Skeletal muscle tissue (tissue), 4 donors: Measurements from ENCODE around the gene KCNH1. TPM values are rescaled to one million over a fixed set of nuclear protein-coding genes. Genes with fewer than 3 reads are reported as not detected.

Experiments
- H3K27ac ChIP-seq: one replicate; pipeline ENCODE4 v1.7.0; 2013; ENCODE audit warnings: mild to moderate bottlenecking, low read depth, low read length, inconsistent platforms
- H3K27me3 ChIP-seq, 3 donors: one replicate each; pipeline ENCODE4 v1.7.0; 2013; ENCODE audit warnings: low read length in 3 of 3; ENCODE audit not compliant: control insufficient read depth in 3 of 3, insufficient read depth in 3 of 3
- H3K36me3 ChIP-seq, 3 donors: one replicate each; pipeline ENCODE4 v1.7.0; 2013; ENCODE audit warnings: low read length in 3 of 3; ENCODE audit not compliant: control insufficient read depth in 3 of 3, insufficient read depth in 3 of 3
- H3K4me1 ChIP-seq, 3 donors: one replicate each; pipeline ENCODE4 v1.7.0; 2013; ENCODE audit warnings: low read length in 3 of 3, mild to moderate bottlenecking in 3 of 3; ENCODE audit not compliant: control insufficient read depth in 3 of 3, insufficient read depth in 3 of 3
- H3K4me3 ChIP-seq, 3 donors: one replicate each; pipeline ENCODE4 v1.7.0; 2013; ENCODE audit warnings: low read length in 3 of 3
- H3K9ac ChIP-seq, 3 donors: one replicate each; pipeline ENCODE4 v1.7.0; 2013; ENCODE audit warnings: low read length in 3 of 3, mild to moderate bottlenecking in 3 of 3, moderate library complexity in 2 of 3, low read depth in 1 of 3
- H3K9me3 ChIP-seq, 3 donors: one replicate each; pipeline ENCODE4 v1.7.0; 2013; ENCODE audit warnings: low read length in 3 of 3; ENCODE audit not compliant: control insufficient read depth in 3 of 3
- total RNA-seq: library from RNA; depleted of rRNA; stranded (reverse); fragments of >200 nt; gene quantifications from one replicate; pipeline ENCODE4 v1.2.3, GENCODE V29; 2014
- donor health status: Osteomylitis.

Gene KCNH1
- total RNA-seq, 1 donor from 2014 or later = 0.52 TPM

DNA sequence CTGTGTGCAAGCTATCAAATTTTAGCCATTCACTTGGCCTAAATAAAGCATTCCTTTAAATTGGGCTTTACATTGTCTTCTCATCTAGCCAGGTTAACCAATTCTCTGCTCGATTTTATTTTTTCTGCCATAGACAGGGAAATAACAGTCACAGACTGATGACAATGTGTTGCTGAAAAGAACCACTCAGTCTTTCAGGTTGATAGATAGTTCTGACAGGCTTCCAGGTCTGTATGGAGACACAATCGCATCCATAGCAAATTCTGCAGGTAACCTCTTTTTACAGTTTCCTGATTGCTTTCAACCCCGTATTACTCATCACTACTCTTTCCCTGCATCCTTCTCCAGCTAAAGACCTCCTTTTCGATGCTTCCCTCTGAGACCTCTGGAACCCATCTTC, 198.0 kb downstream of the KCNH1 start:
- Histone ChIP-seq H3K4me3 (no peak overlapping the region), H3K4me1 (no peaks in the 10 kb centered on the region), H3K27me3 (no peaks in the 10 kb centered on the region), H3K36me3 (no peaks in the 10 kb centered on the region), H3K9ac (no peak overlapping the region), H3K9me3 (no peaks in the 10 kb centered on the region), H3K27ac (no peak overlapping the region)

DNA sequence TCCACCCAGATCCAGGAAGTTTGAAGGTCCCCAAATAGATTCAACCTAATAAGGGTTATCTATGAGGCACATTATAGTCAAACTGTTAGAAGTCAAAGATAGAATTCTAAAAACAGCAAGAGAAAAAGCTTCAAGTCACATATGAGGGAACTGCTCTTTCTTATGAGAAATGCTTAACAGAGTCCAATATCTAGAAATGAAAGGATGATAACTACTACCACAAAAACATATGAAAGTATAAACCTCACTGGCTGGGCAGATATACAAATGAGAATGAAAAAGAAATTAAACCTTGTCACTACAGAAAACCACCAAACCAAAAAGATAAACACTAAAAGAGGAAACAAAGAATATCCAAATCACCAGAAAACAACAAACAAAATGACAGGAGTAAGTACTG, 201.8 kb downstream of the KCNH1 start:
- Histone ChIP-seq H3K27ac (no peak overlapping the region), H3K4me3 (no peak overlapping the region), H3K36me3 (no peaks in the 10 kb centered on the region), H3K27me3 (no peaks in the 10 kb centered on the region), H3K9ac (no peak overlapping the region), H3K4me1 (no peaks in the 10 kb centered on the region), H3K9me3 (no peaks in the 10 kb centered on the region)

DNA sequence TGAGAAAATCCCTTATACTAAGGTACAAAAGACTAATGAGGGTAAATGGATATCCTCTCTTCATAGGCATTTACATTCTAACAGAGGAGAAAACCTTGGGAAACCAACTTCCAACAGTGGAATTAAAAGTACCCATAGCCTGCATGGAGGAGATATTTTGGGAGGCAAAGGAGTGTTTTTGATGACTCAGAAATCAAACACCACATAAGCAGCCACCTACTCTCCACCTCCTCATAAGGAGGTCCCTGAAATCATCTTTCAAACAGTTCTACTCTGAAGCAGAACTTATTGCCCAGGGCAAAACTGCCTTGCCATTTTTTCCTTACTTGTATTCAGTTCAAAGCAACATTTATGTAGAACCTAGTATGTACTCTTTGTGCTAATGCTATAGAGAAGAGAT, 211.3 kb downstream of the KCNH1 start:
- no peak overlapping the region for H3K4me3 ChIP-seq
- H3K27ac ChIP-seq = no peak overlapping the region
- H3K4me1 ChIP-seq = no peaks in the 10 kb centered on the region
- no peak overlapping the region for H3K9ac ChIP-seq
- H3K9me3 ChIP-seq = peaks cover 0 to 9% (median 0%) of the 10 kb centered on the region in 3 donors
- no peaks in the 10 kb centered on the region for H3K36me3 ChIP-seq
- peaks cover 0 to 2% (median 0%) of the 10 kb centered on the region in 3 donors for H3K27me3 ChIP-seq

DNA sequence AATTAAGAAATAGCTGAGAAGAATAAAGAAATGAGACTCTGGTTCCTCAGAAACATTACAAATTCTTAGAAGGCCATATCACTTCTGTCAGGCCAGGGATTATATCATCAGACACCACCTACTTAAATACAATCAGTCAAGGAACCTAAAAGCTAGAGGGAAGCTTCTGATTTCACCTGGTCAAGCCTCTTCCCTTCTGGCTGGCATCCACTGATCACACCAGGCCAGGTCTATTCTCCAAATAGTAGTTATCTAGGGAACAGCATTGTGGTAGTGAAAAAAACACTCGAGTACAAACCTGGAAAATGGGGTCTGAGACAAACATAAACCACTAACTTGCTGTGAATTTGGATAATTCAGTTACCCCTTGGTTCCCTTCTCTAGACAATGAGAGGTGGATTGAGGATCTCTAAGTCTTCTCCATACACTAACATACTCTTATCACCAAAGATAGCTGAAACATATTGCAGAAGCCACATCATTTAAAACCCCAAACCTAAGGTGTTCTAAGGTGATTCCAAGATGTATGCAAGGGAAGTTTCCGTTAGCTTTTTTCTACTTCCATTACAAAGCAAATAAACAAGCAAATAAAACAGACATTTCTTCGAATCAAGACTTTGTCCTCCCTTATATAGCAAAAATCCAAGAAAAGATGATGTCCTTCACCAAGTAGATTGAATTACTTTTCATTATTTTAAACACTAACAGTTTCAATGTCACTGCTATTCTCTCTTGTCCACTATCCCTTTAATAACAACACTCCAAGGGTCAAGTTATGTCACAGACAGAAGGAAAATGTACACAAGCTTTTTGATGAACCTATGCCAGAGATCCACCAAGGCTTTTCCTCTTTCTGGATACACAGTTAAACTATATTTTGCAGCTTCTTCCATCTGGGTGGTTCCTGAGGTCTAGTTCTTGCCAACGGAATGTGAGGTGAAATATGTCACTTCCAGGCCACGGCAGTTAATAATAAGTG, 212.9 kb downstream of the KCNH1 start:
- Histone ChIP-seq H3K9me3 (peaks cover 0 to 9% (median 0%) of the 10 kb centered on the region in 3 donors), H3K27me3 (peaks cover 0 to 2% (median 0%) of the 10 kb centered on the region in 3 donors), H3K27ac (no peak overlapping the region), H3K9ac (no peak overlapping the region), H3K4me1 (no peaks in the 10 kb centered on the region), H3K36me3 (no peaks in the 10 kb centered on the region), H3K4me3 (no peak overlapping the region)

DNA sequence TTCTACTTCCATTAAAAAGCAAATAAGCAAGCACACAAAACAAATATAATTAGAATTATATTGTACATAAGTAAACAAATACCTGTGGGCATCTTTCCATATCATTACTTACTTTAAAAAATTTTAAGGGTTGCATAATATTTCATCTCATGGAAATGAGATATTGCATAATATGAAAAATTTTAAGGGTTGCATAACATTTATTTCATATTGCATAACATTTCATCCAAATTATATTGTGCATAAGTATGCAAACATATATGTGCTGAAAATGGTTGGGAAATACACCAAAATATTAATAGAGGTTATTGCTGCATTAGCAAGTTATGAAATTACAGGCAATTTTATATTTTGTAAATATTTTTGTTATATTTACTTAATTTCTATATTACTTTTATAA, 213.7 kb downstream of the KCNH1 start:
- Histone ChIP-seq H3K9ac (no peak overlapping the region), H3K9me3 (peaks cover 0 to 6% (median 0%) of the 10 kb centered on the region in 3 donors), H3K4me1 (no peaks in the 10 kb centered on the region), H3K27ac (no peak overlapping the region), H3K36me3 (no peaks in the 10 kb centered on the region), H3K27me3 (peaks cover 0 to 2% (median 0%) of the 10 kb centered on the region in 3 donors), H3K4me3 (no peak overlapping the region)

DNA sequence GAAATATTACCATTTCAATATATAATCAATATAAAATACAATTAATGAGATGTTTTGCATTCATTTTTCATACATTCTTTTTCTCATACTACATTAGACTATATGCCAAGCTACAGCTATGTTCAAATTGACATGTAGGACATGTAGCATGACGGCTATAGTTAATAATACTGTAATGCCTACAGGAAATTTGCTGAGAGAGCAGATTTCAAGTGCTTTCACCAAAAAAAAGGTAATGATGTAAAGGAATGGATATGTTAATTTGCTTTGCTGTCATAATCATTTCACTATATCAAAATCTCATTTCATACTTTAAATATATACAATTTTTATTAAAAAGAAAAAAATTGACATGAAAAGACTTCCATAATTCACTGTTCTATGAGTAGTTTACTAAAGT, 215.1 kb downstream of the KCNH1 start:
- H3K4me1 ChIP-seq = no peaks in the 10 kb centered on the region
- H3K27me3 ChIP-seq = peaks cover 0 to 2% (median 0%) of the 10 kb centered on the region in 3 donors
- peaks cover 0 to 2% (median 0%) of the 10 kb centered on the region in 3 donors for H3K9me3 ChIP-seq
- no peak overlapping the region for H3K4me3 ChIP-seq
- no peak overlapping the region for H3K9ac ChIP-seq
- H3K27ac ChIP-seq = no peak overlapping the region
- no peaks in the 10 kb centered on the region for H3K36me3 ChIP-seq

DNA sequence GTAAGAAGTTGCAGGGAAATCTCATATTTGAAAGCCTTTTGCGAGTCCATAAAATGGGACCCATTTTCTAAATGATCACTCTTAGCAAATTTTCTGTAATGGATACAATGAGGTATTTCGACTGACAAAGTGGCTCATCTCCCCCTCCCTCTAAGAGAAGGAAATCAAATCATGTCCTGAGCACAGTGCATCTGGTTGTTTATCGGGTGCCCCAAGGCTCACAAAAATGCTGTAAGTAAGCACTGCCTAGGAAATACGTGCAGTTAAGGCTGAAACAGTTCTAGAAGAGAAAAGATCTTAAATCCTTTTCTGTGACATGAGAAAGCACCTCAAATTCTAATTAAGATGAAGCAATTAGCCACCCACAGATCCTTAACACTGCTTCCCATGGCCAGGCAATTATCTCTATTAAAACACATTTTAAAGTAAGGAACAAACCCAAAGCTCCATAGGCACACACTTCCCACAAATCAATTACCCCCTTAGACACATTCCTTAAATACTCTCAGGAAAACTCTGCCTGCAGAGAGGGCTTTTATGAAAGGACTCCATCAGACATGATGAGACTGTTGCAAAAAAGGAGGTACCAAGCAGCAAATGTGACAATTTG, 216.3 kb downstream of the KCNH1 start:
- Histone ChIP-seq H3K36me3 (no peaks in the 10 kb centered on the region), H3K4me3 (no peak overlapping the region), H3K27ac (no peak overlapping the region), H3K9ac (no peak overlapping the region), H3K9me3 (peaks cover 0 to 2% (median 0%) of the 10 kb centered on the region in 3 donors), H3K4me1 (no peaks in the 10 kb centered on the region), H3K27me3 (no peaks in the 10 kb centered on the region)

DNA sequence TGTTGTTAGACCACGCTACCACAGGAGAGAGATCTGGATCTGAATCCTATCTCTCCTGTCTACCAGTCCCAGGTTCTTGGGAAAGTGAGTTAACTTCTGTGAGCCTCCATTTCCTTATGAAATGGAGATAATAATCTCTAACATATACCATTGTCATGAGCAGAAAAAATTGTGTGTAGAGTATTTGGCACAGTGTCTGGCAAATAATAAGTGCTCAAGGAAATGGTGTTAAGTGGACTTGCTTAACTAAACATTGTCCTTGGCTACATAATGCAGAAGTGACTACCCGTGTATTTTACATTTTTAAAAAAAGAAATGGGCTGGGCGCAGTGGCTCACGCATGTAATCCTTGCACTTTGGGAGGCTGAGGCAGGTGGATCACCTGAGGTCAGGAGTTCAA, 217.4 kb downstream of the KCNH1 start:
- Histone ChIP-seq H3K4me1 (no peaks in the 10 kb centered on the region), H3K27me3 (no peaks in the 10 kb centered on the region), H3K27ac (no peak overlapping the region), H3K4me3 (no peak overlapping the region), H3K9ac (no peak overlapping the region), H3K9me3 (peaks cover 0 to 2% (median 0%) of the 10 kb centered on the region in 3 donors), H3K36me3 (no peaks in the 10 kb centered on the region)

DNA sequence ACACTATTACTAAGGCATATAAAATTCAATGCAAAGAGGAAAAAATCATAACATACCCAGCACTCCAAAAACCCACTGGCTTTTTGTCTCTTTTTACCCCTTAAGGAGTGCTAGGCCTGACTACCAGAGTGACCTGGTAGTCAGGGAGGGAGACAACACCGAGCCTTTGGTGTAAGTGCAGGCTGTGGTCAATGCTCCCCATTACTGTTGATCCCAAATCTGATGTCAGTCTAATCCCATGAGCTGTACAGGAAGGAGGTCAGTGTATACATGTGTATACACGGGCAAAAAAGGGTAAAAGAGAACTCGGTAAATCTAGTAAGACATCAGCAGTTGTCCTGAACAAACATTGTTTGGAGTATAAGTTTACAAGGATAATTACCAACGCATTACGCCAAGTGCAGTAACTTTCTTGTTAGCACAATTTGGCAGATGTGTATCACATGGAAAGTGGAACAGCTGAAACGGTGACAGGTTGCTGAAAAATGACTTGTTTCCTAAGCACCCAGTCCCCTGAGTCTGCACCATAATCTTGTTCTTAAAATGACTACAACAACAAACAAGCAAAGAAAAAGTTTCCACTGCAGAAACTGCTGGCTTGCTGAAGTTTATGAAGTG, 217.9 kb downstream of the KCNH1 start:
- H3K27me3 ChIP-seq = no peaks in the 10 kb centered on the region
- H3K36me3 ChIP-seq = no peaks in the 10 kb centered on the region
- no peak overlapping the region for H3K27ac ChIP-seq
- H3K9me3 ChIP-seq = peaks cover 0 to 2% (median 0%) of the 10 kb centered on the region in 3 donors
- H3K4me1 ChIP-seq = no peaks in the 10 kb centered on the region
- no peak overlapping the region for H3K9ac ChIP-seq
- no peak overlapping the region for H3K4me3 ChIP-seq

DNA sequence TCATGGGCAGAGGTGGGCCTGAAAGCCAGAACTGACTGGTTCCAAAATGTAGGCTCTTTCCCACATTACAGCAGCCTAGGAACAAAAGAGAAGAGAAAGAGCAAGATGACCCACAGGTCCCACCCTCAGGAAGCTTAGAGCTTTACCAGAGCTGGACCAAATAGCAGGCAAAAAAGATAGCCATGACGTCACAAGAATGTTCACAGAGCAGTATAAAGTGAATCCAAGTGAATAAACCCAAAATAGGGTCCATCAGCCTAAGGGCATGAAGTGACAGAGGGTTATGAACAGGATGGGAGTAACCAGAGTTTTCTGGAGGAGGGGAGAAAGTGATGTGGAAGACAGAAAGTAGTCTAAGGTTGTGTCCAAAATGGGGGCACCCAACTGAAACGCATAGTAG, 221.2 kb downstream of the KCNH1 start:
- Histone ChIP-seq H3K9me3 (no peaks in the 10 kb centered on the region), H3K27ac (no peak overlapping the region), H3K4me3 (no peak overlapping the region), H3K27me3 (no peaks in the 10 kb centered on the region), H3K9ac (no peak overlapping the region), H3K36me3 (no peaks in the 10 kb centered on the region), H3K4me1 (peaks cover 0 to under 1% (median 0%) of the 10 kb centered on the region in 3 donors)
